ENCODE results near the gene CLEC16A.

CLEC16A gene

GRCh38 chr16:11160676-11161115, 216.3 kb downstream of the CLEC16A start:
- no peak overlapping the region for H3K4me3 ChIP-seq (ENCODE audit: low read depth, low read length)
- no peak for TF ChIP-seq CTCF (IDR thresholded peaks at IDR 0.05; ENCODE audit: low read depth, low read length)

DNA sequence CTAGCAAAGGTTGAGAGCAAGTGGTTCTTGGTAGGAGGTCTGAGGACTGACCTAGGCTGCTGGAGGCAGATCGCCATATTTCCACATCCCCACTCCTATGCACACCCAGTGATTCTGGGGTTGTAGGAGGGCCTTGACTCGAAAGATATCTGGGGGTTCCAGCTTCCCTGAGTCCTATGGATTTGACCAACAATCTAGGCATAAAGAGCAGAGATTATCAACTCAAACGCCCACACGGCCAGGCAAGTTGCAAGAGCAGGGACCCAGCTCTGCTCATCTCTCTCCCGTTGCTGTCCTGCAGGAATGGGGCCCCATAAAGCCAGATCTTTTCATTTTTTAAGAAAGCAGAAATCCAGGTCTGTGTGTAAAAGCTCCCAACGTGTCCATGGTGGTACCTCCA, 217.1 kb downstream of the CLEC16A start:
- no peak for TF ChIP-seq CTCF (IDR thresholded peaks at IDR 0.05; ENCODE audit: low read depth, low read length)
- no peak overlapping the region for H3K4me3 ChIP-seq (ENCODE audit: low read depth, low read length)

DNA sequence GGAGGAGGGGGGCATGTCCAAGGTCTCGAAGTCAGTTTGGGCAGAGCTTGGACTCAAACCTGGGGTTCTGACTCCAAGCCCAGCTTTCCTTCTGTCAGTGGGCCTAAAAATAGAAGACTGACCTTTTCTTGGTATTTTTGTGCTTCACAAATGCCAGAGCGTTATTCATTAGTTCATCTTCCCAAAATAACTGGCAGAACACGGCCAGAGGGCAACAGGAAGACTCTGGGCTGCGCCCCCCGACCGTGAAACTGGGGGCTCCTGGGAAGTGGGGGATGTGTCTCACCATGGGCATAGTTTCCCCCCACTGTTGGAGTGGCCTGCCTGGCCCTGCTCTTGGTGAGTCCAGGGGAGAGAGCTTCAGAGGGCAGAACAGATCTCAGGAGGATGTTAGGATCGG, 217.6 kb downstream of the CLEC16A start:
- no peak for TF ChIP-seq CTCF (IDR thresholded peaks at IDR 0.05; ENCODE audit: low read depth, low read length)
- H3K4me3 ChIP-seq (ENCODE audit: low read depth, low read length): no peak overlapping the region

GRCh38 chr16:11162586-11163268, 218.4 kb downstream of the CLEC16A start:
- no peak for TF ChIP-seq CTCF (IDR thresholded peaks at IDR 0.05; ENCODE audit: low read depth, low read length)
- H3K4me3 ChIP-seq (ENCODE audit: low read depth, low read length): no peak overlapping the region

GRCh38 chr16:11163761-11164261, 219.4 kb downstream of the CLEC16A start:
- no peak for TF ChIP-seq CTCF (IDR thresholded peaks at IDR 0.05; ENCODE audit: low read depth, low read length)
- no peak overlapping the region for H3K4me3 ChIP-seq (ENCODE audit: low read depth, low read length)

DNA sequence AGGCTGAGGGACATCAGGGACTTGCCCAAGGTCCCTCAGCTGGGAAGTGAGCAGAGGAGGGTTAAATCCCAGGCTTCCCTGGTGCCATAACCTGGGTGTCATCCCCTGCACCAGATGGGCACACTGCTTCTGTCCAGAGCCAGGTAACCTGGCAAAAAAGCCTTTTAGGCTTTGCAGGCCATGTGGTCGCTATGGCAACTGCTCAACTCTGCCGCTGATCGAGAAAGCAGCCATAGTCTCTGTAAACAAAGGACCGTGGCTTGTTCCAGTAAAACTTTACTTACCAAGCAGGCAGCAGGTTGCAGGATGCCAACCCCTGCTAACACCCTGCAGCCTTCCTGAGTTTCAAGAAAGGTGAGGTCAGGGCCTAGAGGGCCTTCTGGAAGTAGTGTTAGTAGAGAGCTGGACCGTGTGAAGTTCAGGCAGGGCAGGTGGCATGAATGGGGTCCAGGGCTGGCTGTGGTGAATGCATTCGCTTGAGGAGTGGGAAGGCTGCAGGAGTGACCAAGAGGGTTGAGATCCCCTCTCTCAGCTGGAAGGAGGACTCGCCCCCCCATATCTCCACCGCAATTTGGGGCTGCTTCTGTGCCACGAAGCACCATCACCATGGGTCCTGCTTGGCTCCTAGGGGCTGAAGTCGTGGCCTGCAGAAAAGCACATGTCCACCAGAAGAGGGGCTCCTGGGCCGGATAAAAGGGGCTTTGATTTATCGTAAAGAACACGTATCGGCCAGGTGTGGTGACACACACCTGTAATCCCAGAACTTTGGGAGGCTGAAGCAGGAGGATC, 220.3 kb downstream of the CLEC16A start:
- TF ChIP-seq CTCF (IDR thresholded peaks at IDR 0.05; ENCODE audit: low read depth, low read length): no peak
- no peak overlapping the region for H3K4me3 ChIP-seq (ENCODE audit: low read depth, low read length)

GRCh38 chr16:11165349-11165748, 221.0 kb downstream of the CLEC16A start:
- no peak for TF ChIP-seq CTCF (IDR thresholded peaks at IDR 0.05; ENCODE audit: low read depth, low read length)
- H3K4me3 ChIP-seq (ENCODE audit: low read depth, low read length): no peak overlapping the region

Data from WI38 (cell line).